KOPT-K1 (cell line): ENCODE data around the gene CISD3.
"Not testable (repeated sequence)": the region's sequence is repeated elsewhere in the genome, so short reads cannot be mapped to it uniquely, and the experiment has no call there.

Source experiments
- H3K27ac ChIP-seq: fragments of 200-600 bp; sonication (generic); 2 replicates; pipeline ENCODE4 v1.5.1; 2016; ENCODE audit warnings: antibody characterized with exemption, mild to moderate bottlenecking, low read depth, low read length; ENCODE audit not compliant: poor library complexity, severe bottlenecking
- H3K36me3 ChIP-seq: fragments of 200-600 bp; sonication (generic); 2 replicates; pipeline ENCODE4 v1.5.1; 2017; ENCODE audit warnings: antibody characterized with exemption, mild to moderate bottlenecking, low read length, moderate library complexity; ENCODE audit not compliant: insufficient read depth
- H3K9me3 ChIP-seq: fragments of 200-600 bp; sonication (generic); 2 replicates; pipeline ENCODE4 v1.5.1; 2017; ENCODE audit warnings: antibody characterized with exemption, low read length, mild to moderate bottlenecking; ENCODE audit not compliant: insufficient read depth, poor library complexity, severe bottlenecking

Gene CISD3

GRCh38 chr17:38715216-38715943 is 14.8 kb upstream of the CISD3 start:
- no peak overlapping the region for H3K27ac ChIP-seq
- no peaks in the 10 kb centered on the region for H3K9me3 ChIP-seq
- H3K36me3 ChIP-seq, result peaks cover 100% of the 10 kb centered on the region

GRCh38 chr17:38716368-38717005 is 13.7 kb upstream of the CISD3 start:
- Histone ChIP-seq H3K27ac (no peak overlapping the region), H3K36me3 (peaks cover 100% of the 10 kb centered on the region)

GRCh38 chr17:38717139-38717745 is 12.9 kb upstream of the CISD3 start:
- Histone ChIP-seq H3K9me3 (no peaks in the 10 kb centered on the region), H3K36me3 (peaks cover 100% of the 10 kb centered on the region), H3K27ac (no peak overlapping the region)

More at GRCh38 chr17:38716368-38717005, 13.7 kb upstream of the CISD3 start:
- no peaks in the 10 kb centered on the region for H3K9me3 ChIP-seq

- H3K27ac ChIP-seq, result no peak overlapping the region
- H3K36me3 ChIP-seq, result peaks cover 94% of the 10 kb centered on the region
- H3K9me3 ChIP-seq, result no peaks in the 10 kb centered on the region
These were observed 10.7 kb upstream of the CISD3 start for GRCh38 chr17:38719289-38719942.

- Histone ChIP-seq H3K9me3 (no peaks in the 10 kb centered on the region), H3K27ac (no peak overlapping the region), H3K36me3 (peaks cover 93% of the 10 kb centered on the region)
These were observed 10.0 kb upstream of the CISD3 start for GRCh38 chr17:38719943-38720641.

GRCh38 chr17:38720941-38721340 is 9.2 kb upstream of the CISD3 start:
- H3K36me3 ChIP-seq, result peaks cover 91% of the 10 kb centered on the region
- no peak overlapping the region for H3K27ac ChIP-seq
- no peaks in the 10 kb centered on the region for H3K9me3 ChIP-seq

GRCh38 chr17:38721802-38722201 is 8.3 kb upstream of the CISD3 start:
- no peak overlapping the region for H3K27ac ChIP-seq
- peaks cover 82% of the 10 kb centered on the region for H3K36me3 ChIP-seq
- no peaks in the 10 kb centered on the region for H3K9me3 ChIP-seq

GRCh38 chr17:38724337-38724988 is 5.7 kb upstream of the CISD3 start:
- peaks cover 56% of the 10 kb centered on the region for H3K36me3 ChIP-seq
- no peaks in the 10 kb centered on the region for H3K9me3 ChIP-seq
- H3K27ac ChIP-seq, result no peak overlapping the region

GRCh38 chr17:38725066-38725465 is 5.1 kb upstream of the CISD3 start:
- Histone ChIP-seq H3K27ac (peak overlapping the region; percentile 98), H3K36me3 (peaks cover 50% of the 10 kb centered on the region), H3K9me3 (no peaks in the 10 kb centered on the region)

- H3K9me3 ChIP-seq, result not testable (repeated sequence)
- Histone ChIP-seq H3K27ac (peak overlapping the region; percentile 98), H3K36me3 (peaks cover 39% of the 10 kb centered on the region)
These were observed 4.0 kb upstream of the CISD3 start for GRCh38 chr17:38726145-38726544.

- peaks cover 32% of the 10 kb centered on the region for H3K36me3 ChIP-seq
- H3K27ac ChIP-seq, result peak overlapping the region; percentile 98
These were observed 2.4 kb upstream of the CISD3 start for GRCh38 chr17:38727736-38728135.

GRCh38 chr17:38728290-38728831 is 1.8 kb upstream of the CISD3 start:
- Histone ChIP-seq H3K27ac (peak overlapping the region; percentile 98), H3K36me3 (peaks cover 33% of the 10 kb centered on the region), H3K9me3 (no peaks in the 10 kb centered on the region)

More at GRCh38 chr17:38727736-38728135, 2.4 kb upstream of the CISD3 start:
- no peaks in the 10 kb centered on the region for H3K9me3 ChIP-seq

GRCh38 chr17:38729368-38729885 is 714 bp upstream of the CISD3 start:
- Histone ChIP-seq H3K9me3 (no peaks in the 10 kb centered on the region), H3K36me3 (peaks cover 34% of the 10 kb centered on the region), H3K27ac (peak overlapping the region; percentile 98)
